Uterus (tissue), 4 donors: ENCODE data around the gene NFE2L1. TPM values are rescaled to one million over a fixed set of nuclear protein-coding genes. Genes with fewer than 3 reads are reported as not detected.
A peak's percentile ranks its signal among the peaks of the same experiment; 100 is the strongest.
"Not testable (repeated sequence)": the region's sequence is repeated elsewhere in the genome, so short reads cannot be mapped to it uniquely, and the experiment has no call there.

Source experiments
- DNase-seq, 2 donors: peaks; one replicate each; pipeline ENCODE4 v3.0.0-alpha.2; 2019 to 2020
- H3K27ac ChIP-seq, 2 donors: fragments of 200-600 bp; sonication (generic); 1 replicate in 1 of 2; 2 replicates in 1 of 2; pipeline ENCODE4 v1.5.1; 2016 to 2018
- H3K27me3 ChIP-seq, 2 donors: fragments of 200-600 bp; sonication (generic); one replicate each; pipeline ENCODE4 v1.5.1; 2018 to 2019; ENCODE audit warnings: control low read depth in 1 of 2
- H3K36me3 ChIP-seq, 2 donors: fragments of 200-600 bp; sonication (generic); one replicate each; pipeline ENCODE4 v1.5.1; 2019; ENCODE audit warnings: control low read depth in 1 of 2
- H3K4me1 ChIP-seq, 2 donors: fragments of 200-600 bp; sonication (generic); one replicate each; pipeline ENCODE4 v1.5.1; 2018 to 2019; ENCODE audit warnings: control low read depth in 1 of 2
- H3K4me3 ChIP-seq, 2 donors: fragments of 200-600 bp; sonication (generic); 1 replicate in 1 of 2; 2 replicates in 1 of 2; pipeline ENCODE4 v1.5.1; 2018 to 2019; ENCODE audit warnings: mild to moderate bottlenecking in 1 of 2
- H3K9me3 ChIP-seq, 2 donors: fragments of 200-600 bp; sonication (generic); one replicate each; pipeline ENCODE4 v1.5.1; 2019; ENCODE audit warnings: control low read depth in 1 of 2
- CTCF ChIP-seq, 4 experiments: fragments of 200-600 bp in 2 of 4; fragments of 450-650 bp in 2 of 4; sonication (generic) in 2 of 4; IDR thresholded peaks; one replicate each; pipeline ENCODE4 v1.5.1; 2016 to 2019; ENCODE audit warnings: antibody characterized with exemption in 4 of 4, mild to moderate bottlenecking in 2 of 4, moderate library complexity in 1 of 4
- POLR2A ChIP-seq, 2 donors: fragments of 450-650 bp; IDR thresholded peaks; one replicate each; pipeline ENCODE4 v1.6.1; 2016; ENCODE audit warnings: antibody characterized with exemption in 2 of 2, mild to moderate bottlenecking in 1 of 2, moderate library complexity in 1 of 2
- intact Hi-C: fragments of 100-400 bp; cut with DNase I; formaldehyde crosslinking; loops from one replicate; pipeline ENCODE4 v1.15.1; 2023; ENCODE audit warnings: low total_unique reads
- total RNA-seq, 4 donors: library from RNA; depleted of rRNA in 3 of 4; stranded (reverse); fragments of >200 nt in 3 of 4; gene quantifications; one replicate each; pipeline versions ENCODE4 v1.1.0 to v1.2.4, GENCODE V29; 2014 to 2023
- donor health status: DM: yes; HTN: yes; CAD: no.

The NFE2L1 gene
- total RNA-seq, 4 donors from 2014 or later = 85.6 to 323 (median 176) TPM

- TF ChIP-seq POLR2A (IDR thresholded peaks at IDR 0.05) = no peak
- no peak for TF ChIP-seq CTCF (IDR thresholded peaks at IDR 0.05)
- Histone ChIP-seq H3K9me3 (no peaks in the 10 kb centered on the region), H3K27ac (no peak overlapping the region), H3K4me1 (peaks cover 0 to 6% of the 10 kb centered on the region in 2 donors), H3K4me3 (no peak overlapping the region), H3K27me3 (peaks cover 4 to 6% of the 10 kb centered on the region in 2 donors), H3K36me3 (no peaks in the 10 kb centered on the region)
- no peak for DNase-seq
- intact Hi-C loops = no loop called here
These were observed 32.0 kb upstream of the NFE2L1 start for GRCh38 chr17:48016112-48016511.

- H3K36me3 ChIP-seq, H3K27me3 ChIP-seq, intact Hi-C loops, H3K27ac ChIP-seq, H3K4me1 ChIP-seq, H3K9me3 ChIP-seq, DNase-seq, H3K4me3 ChIP-seq: not testable (repeated sequence)
These were observed 30.4 kb upstream of the NFE2L1 start for GRCh38 chr17:48017817-48018158.

- DNase-seq = no peak
- TF ChIP-seq CTCF (IDR thresholded peaks at IDR 0.05) (no peak), POLR2A (IDR thresholded peaks at IDR 0.05) (no peak)
- Histone ChIP-seq H3K27ac (no peak overlapping the region), H3K4me1 (peaks cover 6 to 31% of the 10 kb centered on the region in 2 donors), H3K36me3 (no peaks in the 10 kb centered on the region), H3K27me3 (peaks cover 7 to 9% of the 10 kb centered on the region in 2 donors), H3K4me3 (no peak overlapping the region), H3K9me3 (no peaks in the 10 kb centered on the region)
- intact Hi-C loops = no loop called here
These were observed 26.2 kb upstream of the NFE2L1 start for GRCh38 chr17:48021934-48022333.

GRCh38 chr17:48022901-48023300 lies 25.3 kb upstream of the NFE2L1 start:
- no peaks in the 10 kb centered on the region for H3K36me3 ChIP-seq
- H3K4me3 ChIP-seq = no peak overlapping the region
- no peak for DNase-seq
- intact Hi-C loops = no loop called here
- peaks cover 7 to 9% of the 10 kb centered on the region in 2 donors for H3K27me3 ChIP-seq
- no peak overlapping the region for H3K27ac ChIP-seq
- TF ChIP-seq CTCF (IDR thresholded peaks at IDR 0.05) (no peak), POLR2A (IDR thresholded peaks at IDR 0.05) (no peak)
- H3K4me1 ChIP-seq = peaks cover 6 to 31% of the 10 kb centered on the region in 2 donors
- H3K9me3 ChIP-seq = no peaks in the 10 kb centered on the region

GRCh38 chr17:48023400-48024148 lies 24.6 kb upstream of the NFE2L1 start:
- Histone ChIP-seq H3K27ac (peak overlapping the region; percentile 42 to 55), H3K4me1 (peaks cover 6 to 31% of the 10 kb centered on the region in 2 donors), H3K4me3 (peak overlapping the region; percentile 24 to 40), H3K9me3 (no peaks in the 10 kb centered on the region), H3K36me3 (no peaks in the 10 kb centered on the region), H3K27me3 (peaks cover 7 to 9% of the 10 kb centered on the region in 2 donors)
- TF ChIP-seq CTCF (IDR thresholded peaks at IDR 0.05) = peak; percentile 15 to 33 (median 24)
- TF ChIP-seq POLR2A (IDR thresholded peaks at IDR 0.05) = peak in 1 of 2 donors; percentile 23
- peak; percentile 58 to 69 for DNase-seq
- intact Hi-C loops = no loop called here
